ENCODE measurements around the gene KLHL33. TPM values are rescaled to one million over a fixed set of nuclear protein-coding genes. Genes with fewer than 3 reads are reported as not detected.

The KLHL33 gene
- total RNA-seq, 5 donors from 2014 or later (not counting 1 experiment from before 2014, with no cell fraction given): 0.07 to 0.65 (median 0.22) TPM

DNA sequence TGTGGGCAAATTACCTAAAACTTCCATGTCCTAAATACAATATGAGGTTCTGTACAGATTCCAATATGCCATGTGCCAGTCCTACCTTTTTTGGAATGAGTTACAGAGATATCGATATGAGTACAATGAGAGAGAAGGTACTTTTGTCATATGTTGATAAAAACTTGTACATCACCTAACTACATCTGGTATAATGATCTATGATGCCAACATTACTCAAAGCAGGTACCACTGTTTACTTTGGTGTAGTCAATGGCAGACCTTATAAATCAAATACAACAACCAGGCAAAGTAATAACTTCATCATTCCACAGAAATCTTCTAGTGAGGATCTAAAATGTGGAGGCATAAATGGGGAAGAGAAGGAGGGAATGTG, 35.4 kb downstream of the KLHL33 start:
- peak overlapping the region; percentile 73 to 85 for H3K27ac Mint-ChIP-seq
- CTCF ChIA-PET: interaction anchor here in 1 of 2 donors (0.9 kb wide), 1 partner anchor 10 kb away, joined by 4 read pairs; no protein-coding TSS in a partner anchor
- peak overlapping the region in 2 of 3 donors; percentile 37 to 64 for H3K4me3 Mint-ChIP-seq
- H3K27ac ChIP-seq (ENCODE audit: low read length): no peak overlapping the region
- peaks cover 25 to 79% of the 10 kb centered on the region in 2 donors for H3K36me3 ChIP-seq (ENCODE audit: control insufficient read depth in 2 of 2, extremely low read depth in 1 of 2, insufficient read depth in 1 of 2, low read length in 1 of 2)
- ATAC-seq (replicated peaks in 1 of 4) (no peak), DNase-seq (no peak)
- no peak overlapping the region for H3K4me3 ChIP-seq (ENCODE audit: control insufficient read depth in 1 of 2, extremely low read depth in 1 of 2, low read length in 1 of 2)
- H3K9me3 Mint-ChIP-seq: no peaks in the 10 kb centered on the region
- no peaks in the 10 kb centered on the region for H3K27me3 ChIP-seq (replicated peaks in 1 of 2; ENCODE audit: control insufficient read depth in 2 of 2, extremely low read depth in 1 of 2, insufficient read depth in 2 of 2, low read length in 1 of 2)
- no peaks in the 10 kb centered on the region for H3K9me3 ChIP-seq
- peaks cover 65% of the 10 kb centered on the region for H3K36me3 Mint-ChIP-seq
- POLR2A ChIA-PET: no interaction called here
- no CpG with 5 or more reads among the region's 1 CpG for WGBS (ENCODE audit: insufficient coverage)
- H3K4me1 Mint-ChIP-seq: peaks cover 6 to 24% (median 21%) of the 10 kb centered on the region in 3 donors
- H3K27me3 Mint-ChIP-seq: no peaks in the 10 kb centered on the region
- H3K4me1 ChIP-seq (ENCODE audit: control insufficient read depth in 1 of 2, extremely low read depth in 1 of 2, insufficient read depth in 2 of 2, low read length in 2 of 2): peaks cover 0 to 4% of the 10 kb centered on the region in 2 experiments

DNA sequence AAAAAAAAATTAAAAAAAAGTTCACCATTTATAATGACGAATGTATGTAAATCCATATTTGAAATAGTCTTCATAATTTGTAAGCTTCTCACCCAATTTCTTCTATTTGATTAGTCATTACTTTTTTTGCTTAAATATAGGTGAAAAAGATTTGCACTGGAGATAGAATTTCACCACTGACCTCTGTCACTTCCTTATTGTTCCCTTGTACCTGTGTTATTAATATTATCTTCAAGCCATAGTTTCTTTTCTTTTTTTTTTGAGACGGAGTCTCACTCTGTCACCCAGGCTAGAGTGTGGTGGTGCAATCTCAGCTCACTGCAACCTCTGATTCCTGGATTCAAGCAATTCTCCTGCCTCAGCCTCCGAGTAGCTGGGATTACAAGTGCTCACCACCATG, 38.5 kb downstream of the KLHL33 start:
- no peaks in the 10 kb centered on the region for H3K27me3 Mint-ChIP-seq
- H3K27ac ChIP-seq (ENCODE audit: low read length): no peak overlapping the region
- H3K36me3 Mint-ChIP-seq: peaks cover 50% of the 10 kb centered on the region
- no peaks in the 10 kb centered on the region for H3K4me1 ChIP-seq (ENCODE audit: control insufficient read depth in 1 of 2, extremely low read depth in 1 of 2, insufficient read depth in 2 of 2, low read length in 2 of 2)
- POLR2A ChIA-PET: no interaction called here
- H3K4me3 ChIP-seq (ENCODE audit: control insufficient read depth in 1 of 2, extremely low read depth in 1 of 2, low read length in 1 of 2): no peak overlapping the region
- ATAC-seq (replicated peaks in 1 of 4) (no peak), DNase-seq (no peak)
- 100% methylated on average over 1 of the region's 3 CpGs for WGBS (ENCODE audit: insufficient coverage)
- no peak overlapping the region for H3K4me3 Mint-ChIP-seq
- CTCF ChIA-PET: no interaction called here
- peaks cover 0 to 18% (median 16%) of the 10 kb centered on the region in 3 donors for H3K4me1 Mint-ChIP-seq
- H3K27me3 ChIP-seq (replicated peaks in 1 of 2; ENCODE audit: control insufficient read depth in 2 of 2, extremely low read depth in 1 of 2, insufficient read depth in 2 of 2, low read length in 1 of 2): no peaks in the 10 kb centered on the region
- H3K9me3 Mint-ChIP-seq: no peaks in the 10 kb centered on the region
- H3K36me3 ChIP-seq (ENCODE audit: control insufficient read depth in 2 of 2, extremely low read depth in 1 of 2, insufficient read depth in 1 of 2, low read length in 1 of 2): peaks cover 16 to 76% of the 10 kb centered on the region in 2 donors
- no peak overlapping the region for H3K27ac Mint-ChIP-seq
- H3K9me3 ChIP-seq: no peaks in the 10 kb centered on the region

DNA sequence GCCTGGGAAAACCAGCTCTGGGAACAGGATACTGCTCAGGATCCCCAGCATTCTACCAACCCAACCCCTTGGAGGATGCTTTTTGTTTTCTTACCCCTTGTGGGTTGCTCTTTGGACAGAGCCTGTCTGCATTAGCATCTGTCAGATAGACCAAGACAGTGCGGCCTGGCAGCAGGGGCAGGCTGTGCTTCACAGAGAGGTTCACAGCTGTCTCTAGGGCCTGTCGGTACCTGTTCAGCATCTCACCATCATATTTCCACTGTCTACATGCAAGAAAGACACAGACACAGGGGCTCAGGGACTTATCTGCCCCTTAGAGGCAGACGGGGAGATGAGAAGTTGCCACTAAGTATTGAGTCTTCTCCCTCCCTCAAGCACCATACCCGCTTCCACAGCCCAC, 44.5 kb downstream of the KLHL33 start:
- no peaks in the 10 kb centered on the region for H3K4me1 ChIP-seq (ENCODE audit: control insufficient read depth in 1 of 2, extremely low read depth in 1 of 2, insufficient read depth in 2 of 2, low read length in 2 of 2)
- ChIA-PET CTCF (no interaction called here), POLR2A (interaction anchor here in 1 of 2 donors (0.5 kb wide), 1 partner anchor 469 kb away, joined by 5 read pairs; no protein-coding TSS in a partner anchor)
- no peak overlapping the region for H3K4me3 ChIP-seq (ENCODE audit: control insufficient read depth in 1 of 2, extremely low read depth in 1 of 2, low read length in 1 of 2)
- Mint-ChIP-seq H3K4me1 (no peaks in the 10 kb centered on the region), H3K9me3 (no peaks in the 10 kb centered on the region), H3K4me3 (no peak overlapping the region), H3K27me3 (no peaks in the 10 kb centered on the region), H3K36me3 (peaks cover 57% of the 10 kb centered on the region), H3K27ac (no peak overlapping the region)
- H3K9me3 ChIP-seq: no peaks in the 10 kb centered on the region
- no peak overlapping the region for H3K27ac ChIP-seq (ENCODE audit: low read length)
- H3K27me3 ChIP-seq (replicated peaks in 1 of 2; ENCODE audit: control insufficient read depth in 2 of 2, extremely low read depth in 1 of 2, insufficient read depth in 2 of 2, low read length in 1 of 2): no peaks in the 10 kb centered on the region
- no peak for DNase-seq
- peaks cover under 1 to 87% of the 10 kb centered on the region in 2 donors for H3K36me3 ChIP-seq (ENCODE audit: control insufficient read depth in 2 of 2, extremely low read depth in 1 of 2, insufficient read depth in 1 of 2, low read length in 1 of 2)
- no peak for ATAC-seq (replicated peaks in 1 of 4)
- 100% methylated on average over 1 of the region's 4 CpGs for WGBS (ENCODE audit: insufficient coverage)

DNA sequence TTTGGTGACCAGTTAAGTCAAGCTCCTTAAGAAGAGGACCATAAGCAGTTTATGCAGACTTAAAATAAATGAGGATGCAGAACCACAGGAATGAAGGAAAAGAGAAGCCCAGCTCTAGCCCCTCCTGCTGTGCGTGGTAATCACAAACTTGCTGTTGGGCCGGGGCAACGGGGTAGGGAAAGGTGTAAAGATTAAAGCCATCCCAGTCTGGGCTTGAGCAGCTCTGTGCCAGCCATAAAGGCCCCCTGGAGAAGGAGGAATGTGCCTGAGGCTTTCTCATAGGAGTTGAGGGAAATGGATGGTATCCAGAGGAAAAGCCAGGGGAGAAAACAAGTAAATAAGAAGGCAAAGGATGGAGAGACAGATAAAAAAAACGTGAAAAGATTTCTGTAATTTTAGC, 47.8 kb downstream of the KLHL33 start:
- POLR2A ChIA-PET: interaction anchor here in 1 of 2 donors (0.5 kb wide), 1 partner anchor 100 kb away, joined by 3 read pairs; no protein-coding TSS in a partner anchor

DNA sequence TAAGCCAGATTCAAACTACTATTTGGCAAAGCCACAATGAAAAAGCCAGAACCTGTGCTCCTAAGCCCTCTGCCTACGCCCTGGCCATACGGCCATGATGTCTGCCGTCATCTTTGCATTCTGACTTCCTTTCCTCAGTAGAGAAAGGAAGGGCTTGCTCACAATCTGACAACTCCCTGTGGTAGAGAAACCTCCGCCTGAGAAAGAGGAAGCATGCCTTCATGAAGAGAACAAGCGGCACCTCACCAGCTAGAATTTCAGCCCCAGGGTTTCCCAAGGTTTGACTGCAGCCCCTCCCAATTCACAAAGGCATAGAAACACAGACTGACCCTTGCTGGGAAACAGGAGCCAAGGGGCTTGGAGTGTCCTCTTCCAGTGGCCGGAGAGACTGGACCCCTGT, 48.4 kb downstream of the KLHL33 start:
- DNase-seq (peak in 1 of 35 experiments; percentile 5), ATAC-seq (replicated peaks in 1 of 4) (no peak)
- no peak overlapping the region for H3K4me3 ChIP-seq (ENCODE audit: control insufficient read depth in 1 of 2, extremely low read depth in 1 of 2, low read length in 1 of 2)
- H3K9me3 Mint-ChIP-seq: no peaks in the 10 kb centered on the region
- no peaks in the 10 kb centered on the region for H3K27me3 Mint-ChIP-seq
- H3K36me3 ChIP-seq (ENCODE audit: control insufficient read depth in 2 of 2, extremely low read depth in 1 of 2, insufficient read depth in 1 of 2, low read length in 1 of 2): peaks cover 13 to 96% of the 10 kb centered on the region in 2 donors
- WGBS (ENCODE audit: insufficient coverage): 92% methylated on average over 2 of the region's 6 CpGs
- no peaks in the 10 kb centered on the region for H3K9me3 ChIP-seq
- peaks cover 68% of the 10 kb centered on the region for H3K36me3 Mint-ChIP-seq
- no peak overlapping the region for H3K27ac ChIP-seq (ENCODE audit: low read length)
- H3K4me1 ChIP-seq (ENCODE audit: control insufficient read depth in 1 of 2, extremely low read depth in 1 of 2, insufficient read depth in 2 of 2, low read length in 2 of 2): no peaks in the 10 kb centered on the region
- CTCF ChIA-PET: no interaction called here
- H3K4me3 Mint-ChIP-seq: no peak overlapping the region
- no peaks in the 10 kb centered on the region for H3K4me1 Mint-ChIP-seq
- H3K27ac Mint-ChIP-seq: no peak overlapping the region
- POLR2A ChIA-PET: no interaction called here
- no peaks in the 10 kb centered on the region for H3K27me3 ChIP-seq (replicated peaks in 1 of 2; ENCODE audit: control insufficient read depth in 2 of 2, extremely low read depth in 1 of 2, insufficient read depth in 2 of 2, low read length in 1 of 2)

More for the DNA sequence above, 47.8 kb downstream of the KLHL33 start:
- WGBS (ENCODE audit: insufficient coverage): 95% methylated on average over 3 of the region's 4 CpGs
- CTCF ChIA-PET: interaction anchor here in 1 of 2 donors (0.6 kb wide), 1 partner anchor 42 kb away, joined by 9 read pairs; no protein-coding TSS in a partner anchor
- Histone ChIP-seq H3K36me3 (ENCODE audit: control insufficient read depth in 2 of 2, extremely low read depth in 1 of 2, insufficient read depth in 1 of 2, low read length in 1 of 2) (peaks cover 13 to 91% of the 10 kb centered on the region in 2 donors), H3K27ac (ENCODE audit: low read length) (no peak overlapping the region), H3K4me1 (ENCODE audit: control insufficient read depth in 1 of 2, extremely low read depth in 1 of 2, insufficient read depth in 2 of 2, low read length in 2 of 2) (no peaks in the 10 kb centered on the region), H3K27me3 (replicated peaks in 1 of 2; ENCODE audit: control insufficient read depth in 2 of 2, extremely low read depth in 1 of 2, insufficient read depth in 2 of 2, low read length in 1 of 2) (no peaks in the 10 kb centered on the region), H3K9me3 (no peaks in the 10 kb centered on the region), H3K4me3 (ENCODE audit: control insufficient read depth in 1 of 2, extremely low read depth in 1 of 2, low read length in 1 of 2) (no peak overlapping the region)
- no peak overlapping the region for H3K27ac Mint-ChIP-seq
- no peaks in the 10 kb centered on the region for H3K4me1 Mint-ChIP-seq
- DNase-seq (no peak), ATAC-seq (replicated peaks in 1 of 4) (no peak)
- H3K4me3 Mint-ChIP-seq: no peak overlapping the region
- no peaks in the 10 kb centered on the region for H3K27me3 Mint-ChIP-seq
- H3K9me3 Mint-ChIP-seq: no peaks in the 10 kb centered on the region
- H3K36me3 Mint-ChIP-seq: peaks cover 67% of the 10 kb centered on the region

GRCh38 chr14:20386276-20386855, 49.6 kb downstream of the KLHL33 start:
- ATAC-seq (replicated peaks in 1 of 4) (no peak), DNase-seq (no peak)
- H3K27me3 ChIP-seq (replicated peaks in 1 of 2; ENCODE audit: control insufficient read depth in 2 of 2, extremely low read depth in 1 of 2, insufficient read depth in 2 of 2, low read length in 1 of 2): no peaks in the 10 kb centered on the region
- Mint-ChIP-seq H3K4me1 (no peaks in the 10 kb centered on the region), H3K27me3 (no peaks in the 10 kb centered on the region), H3K36me3 (peaks cover 76% of the 10 kb centered on the region), H3K9me3 (no peaks in the 10 kb centered on the region), H3K27ac (no peak overlapping the region), H3K4me3 (no peak overlapping the region)
- no peaks in the 10 kb centered on the region for H3K9me3 ChIP-seq
- no peak overlapping the region for H3K27ac ChIP-seq (ENCODE audit: low read length)
- H3K36me3 ChIP-seq (ENCODE audit: control insufficient read depth in 2 of 2, extremely low read depth in 1 of 2, insufficient read depth in 1 of 2, low read length in 1 of 2): peaks cover 21 to 97% of the 10 kb centered on the region in 2 donors
- ChIA-PET CTCF (no interaction called here), POLR2A (no interaction called here)
- H3K4me3 ChIP-seq (ENCODE audit: control insufficient read depth in 1 of 2, extremely low read depth in 1 of 2, low read length in 1 of 2): no peak overlapping the region
- no peaks in the 10 kb centered on the region for H3K4me1 ChIP-seq (ENCODE audit: control insufficient read depth in 1 of 2, extremely low read depth in 1 of 2, insufficient read depth in 2 of 2, low read length in 2 of 2)
- WGBS (ENCODE audit: insufficient coverage): 98% methylated on average over 11 of the region's 17 CpGs

Data from T-cell (primary cell).